Measurements from ENCODE around the gene LY6G6F.
"Not testable (repeated sequence)": the region's sequence is repeated elsewhere in the genome, so short reads cannot be mapped to it uniquely, and the experiment has no call there.

LY6G6F gene

GRCh38 chr6:31709157-31709556 is 2.5 kb downstream of the LY6G6F start:
- not testable (repeated sequence) for DNase-seq; H2AFZ ChIP-seq (ENCODE audit: insufficient read depth, low read length, poor library complexity)
- no CpG with 5 or more reads among the region's 11 CpGs for WGBS (ENCODE audit: extremely low coverage, insufficient coverage, insufficient read length)

DNA sequence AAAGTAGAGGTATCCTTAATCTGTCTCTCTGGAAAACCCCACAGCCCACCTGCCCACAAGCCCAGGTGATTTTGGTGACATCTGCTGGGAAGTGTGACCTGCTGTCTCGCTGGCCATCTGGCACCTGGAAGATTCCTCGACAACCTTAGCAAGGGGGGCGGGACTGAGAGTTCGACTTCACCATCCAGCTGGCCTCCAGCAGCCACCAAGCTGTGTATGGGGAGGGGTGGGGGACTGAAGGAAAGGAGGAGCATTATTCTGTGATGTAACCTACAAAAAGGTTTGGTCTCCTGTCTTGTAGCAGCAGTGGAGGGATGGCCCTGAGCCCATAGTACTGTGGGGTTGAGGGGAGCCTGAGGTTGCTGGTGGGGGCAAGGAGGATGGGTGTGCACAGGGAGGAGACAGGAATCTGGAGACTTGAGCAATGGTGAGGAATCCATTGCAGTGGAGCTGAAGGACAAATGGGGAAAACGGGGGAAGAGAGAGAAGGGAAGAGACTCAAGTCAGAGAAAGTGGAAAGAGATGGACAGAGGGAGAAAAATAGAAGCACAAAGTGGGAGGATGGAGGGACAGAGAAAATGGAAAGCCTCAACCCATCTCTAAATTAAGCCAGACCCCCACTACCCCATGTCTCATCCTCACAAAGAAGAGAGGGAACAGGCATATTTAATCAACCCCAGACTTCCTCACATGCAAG is 4.0 kb downstream of the LY6G6F start:
- WGBS (ENCODE audit: extremely low coverage, insufficient coverage, insufficient read length): no CpG with 5 or more reads among the region's 5 CpGs
- no peak overlapping the region for H3K23ac ChIP-seq (ENCODE audit: low read length)

More at GRCh38 chr6:31709157-31709556, 2.5 kb downstream of the LY6G6F start:
- not testable (repeated sequence) for H2BK5ac ChIP-seq (ENCODE audit: low read depth, low read length, poor library complexity); H4K8ac ChIP-seq (ENCODE audit: low read depth, low read length); H3K27ac ChIP-seq (ENCODE audit: low read depth, low read length); H2AK5ac ChIP-seq (ENCODE audit: low read length); H3K79me1 ChIP-seq (ENCODE audit: low read length); H3K4me3 ChIP-seq (ENCODE audit: low read depth, low read length); H3K18ac ChIP-seq (ENCODE audit: low read length); H3K9ac ChIP-seq (ENCODE audit: low read length); H3K4me1 ChIP-seq (ENCODE audit: control insufficient read depth in 1 of 2, insufficient read depth in 2 of 2, low read length in 2 of 2); H3K36me3 ChIP-seq (ENCODE audit: control insufficient read depth in 1 of 2, insufficient read depth in 2 of 2, low read length in 2 of 2); H3K27me3 ChIP-seq (ENCODE audit: insufficient read depth, low read length); H3K14ac ChIP-seq (ENCODE audit: low read length); H3K79me2 ChIP-seq (ENCODE audit: control insufficient read depth, insufficient read depth, low read length, poor library complexity); H3K4ac ChIP-seq (ENCODE audit: low read depth, low read length); H4K12ac ChIP-seq (ENCODE audit: low read depth, low read length); H4K91ac ChIP-seq (ENCODE audit: low read depth, low read length); H2BK12ac ChIP-seq (ENCODE audit: low read length); H2BK120ac ChIP-seq (ENCODE audit: insufficient read depth, low read length, poor library complexity); H3K9me3 ChIP-seq (ENCODE audit: insufficient read depth, low read depth, low read length); H3K4me2 ChIP-seq (ENCODE audit: low read length); H3K23ac ChIP-seq (ENCODE audit: low read length)

DNA sequence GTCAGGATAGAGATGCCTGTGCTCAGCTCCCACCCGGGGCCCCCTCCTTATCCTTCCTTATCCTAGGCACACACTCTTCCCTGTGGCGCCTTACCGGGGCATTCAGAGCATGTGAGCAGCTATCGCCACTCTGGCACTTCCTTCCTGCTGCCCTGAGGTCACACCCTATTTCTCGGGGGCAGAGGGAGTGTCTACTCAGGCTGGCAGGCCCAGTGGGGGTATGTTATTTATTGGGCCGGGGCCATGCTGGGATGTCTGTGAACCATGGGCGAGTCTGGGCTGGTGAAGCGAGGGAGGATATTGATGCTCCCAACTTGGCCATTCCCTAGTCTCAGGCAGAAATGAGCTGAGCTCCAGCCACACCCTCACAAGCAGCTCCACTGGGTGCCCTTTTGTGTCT is 4.6 kb downstream of the LY6G6F start:
- Histone ChIP-seq H3K4me3 (ENCODE audit: low read depth, low read length) (no peak overlapping the region), H3K9ac (ENCODE audit: low read length) (no peak overlapping the region), H3K23ac (ENCODE audit: low read length) (no peak overlapping the region), H3K36me3 (ENCODE audit: control insufficient read depth in 1 of 2, insufficient read depth in 2 of 2, low read length in 2 of 2) (no peaks in the 10 kb centered on the region), H2AFZ (ENCODE audit: insufficient read depth, low read length, poor library complexity) (no peak overlapping the region), H4K91ac (ENCODE audit: low read depth, low read length) (no peak overlapping the region), H2BK12ac (ENCODE audit: low read length) (no peak overlapping the region), H3K4ac (ENCODE audit: low read depth, low read length) (no peak overlapping the region), H3K79me2 (ENCODE audit: control insufficient read depth, insufficient read depth, low read length, poor library complexity) (no peaks in the 10 kb centered on the region), H2AK5ac (ENCODE audit: low read length) (no peak overlapping the region), H2BK120ac (ENCODE audit: insufficient read depth, low read length, poor library complexity) (no peak overlapping the region), H3K27ac (ENCODE audit: low read depth, low read length) (no peak overlapping the region), H3K9me3 (ENCODE audit: insufficient read depth, low read depth, low read length) (peaks cover 2% of the 10 kb centered on the region), H4K12ac (ENCODE audit: low read depth, low read length) (no peak overlapping the region), H3K4me2 (ENCODE audit: low read length) (no peak overlapping the region), H3K14ac (ENCODE audit: low read length) (no peak overlapping the region), H3K79me1 (ENCODE audit: low read length) (peaks cover 2% of the 10 kb centered on the region), H2BK5ac (ENCODE audit: low read depth, low read length, poor library complexity) (no peak overlapping the region), H3K18ac (ENCODE audit: low read length) (no peak overlapping the region), H4K8ac (ENCODE audit: low read depth, low read length) (no peak overlapping the region), H3K27me3 (ENCODE audit: insufficient read depth, low read length) (no peaks in the 10 kb centered on the region), H3K4me1 (ENCODE audit: control insufficient read depth in 1 of 2, insufficient read depth in 2 of 2, low read length in 2 of 2) (peaks cover 6 to 11% of the 10 kb centered on the region in 2 experiments)
- no peak for DNase-seq
- WGBS (ENCODE audit: extremely low coverage, insufficient coverage, insufficient read length): no CpG with 5 or more reads among the region's 8 CpGs

More for the DNA sequence above, 4.0 kb downstream of the LY6G6F start:
- H3K79me2 ChIP-seq (ENCODE audit: control insufficient read depth, insufficient read depth, low read length, poor library complexity): no peaks in the 10 kb centered on the region
- no peak overlapping the region for H3K4ac ChIP-seq (ENCODE audit: low read depth, low read length)
- peaks cover 2% of the 10 kb centered on the region for H3K9me3 ChIP-seq (ENCODE audit: insufficient read depth, low read depth, low read length)
- no peak overlapping the region for H2BK120ac ChIP-seq (ENCODE audit: insufficient read depth, low read length, poor library complexity)
- no peak overlapping the region for H3K14ac ChIP-seq (ENCODE audit: low read length)
- H2AK5ac ChIP-seq (ENCODE audit: low read length): no peak overlapping the region
- H4K8ac ChIP-seq (ENCODE audit: low read depth, low read length): no peak overlapping the region
- H2AFZ ChIP-seq (ENCODE audit: insufficient read depth, low read length, poor library complexity): no peak overlapping the region
- no peak overlapping the region for H2BK5ac ChIP-seq (ENCODE audit: low read depth, low read length, poor library complexity)
- H3K9ac ChIP-seq (ENCODE audit: low read length): no peak overlapping the region
- H4K91ac ChIP-seq (ENCODE audit: low read depth, low read length): no peak overlapping the region
- H4K12ac ChIP-seq (ENCODE audit: low read depth, low read length): no peak overlapping the region
- no peak overlapping the region for H2BK12ac ChIP-seq (ENCODE audit: low read length)
- no peaks in the 10 kb centered on the region for H3K27me3 ChIP-seq (ENCODE audit: insufficient read depth, low read length)
- no peaks in the 10 kb centered on the region for H3K36me3 ChIP-seq (ENCODE audit: control insufficient read depth in 1 of 2, insufficient read depth in 2 of 2, low read length in 2 of 2)
- peaks cover 2% of the 10 kb centered on the region for H3K79me1 ChIP-seq (ENCODE audit: low read length)
- no peak overlapping the region for H3K4me2 ChIP-seq (ENCODE audit: low read length)
- H3K4me3 ChIP-seq (ENCODE audit: low read depth, low read length): no peak overlapping the region
- no peak overlapping the region for H3K18ac ChIP-seq (ENCODE audit: low read length)
- no peak for DNase-seq
- H3K4me1 ChIP-seq (ENCODE audit: control insufficient read depth in 1 of 2, insufficient read depth in 2 of 2, low read length in 2 of 2): peaks cover 6 to 11% of the 10 kb centered on the region in 2 experiments
- H3K27ac ChIP-seq (ENCODE audit: low read depth, low read length): no peak overlapping the region

DNA sequence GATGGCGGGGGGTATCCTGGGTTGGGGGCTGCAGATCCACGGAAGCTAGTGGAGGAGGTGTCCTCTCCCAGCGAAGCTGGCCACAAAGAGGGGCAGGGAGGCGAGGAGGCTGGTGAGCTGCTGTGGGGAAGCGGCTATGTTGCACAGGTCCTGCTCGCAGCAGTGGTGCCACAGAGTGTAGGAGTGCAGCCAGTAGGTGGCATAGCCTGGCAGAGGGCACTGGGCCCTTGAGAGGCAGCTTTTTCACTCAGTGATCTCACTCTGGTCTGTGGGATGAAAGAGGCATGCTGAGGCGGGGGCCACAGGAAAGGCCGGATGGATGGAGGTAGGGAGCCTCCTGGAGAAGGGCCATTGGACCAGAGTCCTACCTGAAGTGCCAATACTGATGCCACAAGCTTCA is 5.6 kb downstream of the LY6G6F start:
- Histone ChIP-seq H3K4me1 (ENCODE audit: control insufficient read depth in 1 of 2, insufficient read depth in 2 of 2, low read length in 2 of 2) (peaks cover 7 to 11% of the 10 kb centered on the region in 2 experiments), H3K23ac (ENCODE audit: low read length) (no peak overlapping the region), H3K9ac (ENCODE audit: low read length) (no peak overlapping the region), H3K9me3 (ENCODE audit: insufficient read depth, low read depth, low read length) (peaks cover 2% of the 10 kb centered on the region), H4K8ac (ENCODE audit: low read depth, low read length) (no peak overlapping the region), H3K4me2 (ENCODE audit: low read length) (no peak overlapping the region), H3K14ac (ENCODE audit: low read length) (no peak overlapping the region), H4K12ac (ENCODE audit: low read depth, low read length) (no peak overlapping the region), H3K4ac (ENCODE audit: low read depth, low read length) (no peak overlapping the region), H4K91ac (ENCODE audit: low read depth, low read length) (no peak overlapping the region), H3K36me3 (ENCODE audit: control insufficient read depth in 1 of 2, insufficient read depth in 2 of 2, low read length in 2 of 2) (no peaks in the 10 kb centered on the region), H3K27me3 (ENCODE audit: insufficient read depth, low read length) (no peaks in the 10 kb centered on the region), H3K18ac (ENCODE audit: low read length) (no peak overlapping the region), H3K27ac (ENCODE audit: low read depth, low read length) (no peak overlapping the region), H2BK12ac (ENCODE audit: low read length) (no peak overlapping the region), H2BK5ac (ENCODE audit: low read depth, low read length, poor library complexity) (no peak overlapping the region), H2AK5ac (ENCODE audit: low read length) (peak overlapping the region; percentile 29), H2AFZ (ENCODE audit: insufficient read depth, low read length, poor library complexity) (no peak overlapping the region), H3K79me2 (ENCODE audit: control insufficient read depth, insufficient read depth, low read length, poor library complexity) (no peaks in the 10 kb centered on the region), H3K4me3 (ENCODE audit: low read depth, low read length) (no peak overlapping the region), H2BK120ac (ENCODE audit: insufficient read depth, low read length, poor library complexity) (no peak overlapping the region), H3K79me1 (ENCODE audit: low read length) (peaks cover 2% of the 10 kb centered on the region)
- no CpG with 5 or more reads among the region's 8 CpGs for WGBS (ENCODE audit: extremely low coverage, insufficient coverage, insufficient read length)
- DNase-seq: no peak

Data from trophoblast cell (in vitro differentiated cells and primary cell).